SK-N-SH treated with all-trans-retinoic acid at 6 μM for 48 hours (cell line): ENCODE measurements around the gene FRMD4B.

Experiments used
- BACH2 ChIP-seq: fragments of 250-450 bp; sonication (Bioruptor Pico); IDR thresholded peaks from 2 replicates; pipeline ENCODE4 v1.9.0; 2021; ENCODE audit warnings: mild to moderate bottlenecking, borderline replicate concordance
- CSDC2 ChIP-seq: fragments of 250-450 bp; sonication (Bioruptor Pico); IDR thresholded peaks from 2 replicates; pipeline ENCODE4 v1.5.0; 2020; ENCODE audit warnings: mild to moderate bottlenecking, moderate library complexity
- GLIS3 ChIP-seq: fragments of 250-450 bp; sonication (Bioruptor Pico); IDR thresholded peaks from 2 replicates; pipeline ENCODE4 v1.5.0; 2020; ENCODE audit warnings: mild to moderate bottlenecking, moderate library complexity
- TCF4 ChIP-seq: fragments of 250-450 bp; sonication (Bioruptor Pico); IDR thresholded peaks from 2 replicates; pipeline ENCODE4 v1.8.0; 2021; ENCODE audit warnings: mild to moderate bottlenecking, moderate library complexity, borderline replicate concordance
- ZFP30 ChIP-seq: fragments of 450-650 bp; formaldehyde crosslinking; IDR thresholded peaks from 2 replicates; pipeline ENCODE4 v1.5.0; 2022; ENCODE audit warnings: mild to moderate bottlenecking, moderate library complexity
- ZNF565 ChIP-seq: fragments of 450-650 bp; formaldehyde crosslinking; conservative IDR thresholded peaks from 2 replicates; pipeline ENCODE4 v1.5.0; 2020; ENCODE audit warnings: low read depth, mild to moderate bottlenecking, moderate library complexity
- TF ChIP-seq, protein P1 (sequence below): fragments of 250-450 bp; sonication (Bioruptor Pico); IDR thresholded peaks from 2 replicates; pipeline ENCODE4 v1.5.1; 2020; ENCODE audit warnings: low read depth, mild to moderate bottlenecking, moderate library complexity

DNA sequence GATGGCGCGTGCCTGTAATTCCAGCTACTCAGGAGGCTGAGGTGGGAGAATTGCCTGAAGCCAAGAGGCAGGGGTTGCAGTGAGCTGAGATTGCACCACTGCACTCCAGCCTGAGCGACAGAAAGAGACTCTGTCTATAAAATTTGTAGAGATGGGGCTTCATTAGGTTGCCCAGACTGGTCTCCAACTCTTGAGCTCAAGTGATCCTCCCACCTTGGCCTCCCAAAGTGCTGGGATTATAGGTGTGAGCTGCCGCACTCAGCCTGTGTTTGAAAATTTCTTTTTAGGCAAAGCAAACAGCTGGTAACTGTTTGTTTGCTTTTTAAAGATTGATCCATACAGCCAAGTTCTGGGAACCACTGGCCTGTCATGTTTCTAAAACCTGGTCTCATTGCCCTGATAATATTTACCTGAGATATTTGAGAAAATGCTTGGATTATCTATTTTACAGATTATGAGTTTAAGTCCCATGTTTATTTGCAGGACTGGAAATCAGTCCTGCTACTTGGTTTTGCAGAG is 199.3 kb downstream of the FRMD4B start:
- TF ChIP-seq GLIS3 (CRISPR knock-in tag): no peak
- no peak for TF ChIP-seq ZNF565 (CRISPR knock-in tag)
- no peak for TF ChIP-seq BACH2 (CRISPR knock-in tag)
- no peak for TF ChIP-seq CSDC2 (CRISPR knock-in tag)
- TF ChIP-seq, protein P1, sequence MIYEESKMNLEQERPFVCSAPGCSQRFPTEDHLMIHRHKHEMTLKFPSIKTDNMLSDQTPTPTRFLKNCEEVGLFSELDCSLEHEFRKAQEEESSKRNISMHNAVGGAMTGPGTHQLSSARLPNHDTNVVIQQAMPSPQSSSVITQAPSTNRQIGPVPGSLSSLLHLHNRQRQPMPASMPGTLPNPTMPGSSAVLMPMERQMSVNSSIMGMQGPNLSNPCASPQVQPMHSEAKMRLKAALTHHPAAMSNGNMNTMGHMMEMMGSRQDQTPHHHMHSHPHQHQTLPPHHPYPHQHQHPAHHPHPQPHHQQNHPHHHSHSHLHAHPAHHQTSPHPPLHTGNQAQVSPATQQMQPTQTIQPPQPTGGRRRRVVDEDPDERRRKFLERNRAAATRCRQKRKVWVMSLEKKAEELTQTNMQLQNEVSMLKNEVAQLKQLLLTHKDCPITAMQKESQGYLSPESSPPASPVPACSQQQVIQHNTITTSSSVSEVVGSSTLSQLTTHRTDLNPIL (CRISPR knock-in tag): no peak
- TF ChIP-seq ZFP30 (CRISPR knock-in tag): no peak
- no peak for TF ChIP-seq TCF4
